GM12872 (cell line): ENCODE results near the gene GID8.
A peak's percentile ranks its signal among the peaks of the same experiment; 100 is the strongest.

Experiments used
- CTCF ChIP-seq: IDR thresholded peaks from 3 replicates; pipeline ENCODE4 v1.5.1; 2011; ENCODE audit warnings: low read depth, mild to moderate bottlenecking, low read length, moderate library complexity; ENCODE audit not compliant: insufficient read depth

GID8 gene

GRCh38 chr20:62979310-62979709 is 41.4 kb downstream of the GID8 start:
- TF ChIP-seq CTCF: 0 out of 3 replicates have a peak, but pooled peaks have one; percentile 25

- no peak for TF ChIP-seq CTCF
Observed at GRCh38 chr20:62979876-62980373, 42.0 kb downstream of the GID8 start.

DNA sequence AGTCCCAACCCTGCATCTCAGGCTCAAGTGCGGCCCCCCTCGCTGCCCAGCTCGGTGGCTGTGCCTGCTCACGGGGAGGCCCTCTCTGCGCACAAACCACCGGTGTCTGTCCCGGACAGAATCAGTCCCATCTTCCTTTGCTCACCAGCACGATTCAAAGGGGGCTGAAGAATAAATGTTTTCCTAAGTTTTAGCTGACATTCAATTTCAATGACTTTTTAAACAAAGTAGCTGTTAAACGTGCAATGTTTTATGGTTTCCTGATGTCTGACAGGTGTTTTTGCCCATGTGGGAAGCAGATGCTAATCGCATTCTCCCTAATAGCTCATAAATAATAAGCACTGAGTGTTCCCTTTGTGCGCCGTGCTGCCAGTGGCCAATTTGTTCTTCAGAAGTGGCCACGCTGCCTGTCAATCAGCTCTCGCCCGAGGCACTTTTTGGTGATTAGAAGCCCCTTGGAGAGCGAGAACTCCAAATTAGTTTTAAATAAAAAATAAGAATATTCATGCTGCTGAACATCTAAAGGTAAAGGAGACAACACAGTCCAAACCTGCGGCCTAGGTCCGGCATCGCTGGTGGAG is 42.5 kb downstream of the GID8 start:
- TF ChIP-seq CTCF: no peak

DNA sequence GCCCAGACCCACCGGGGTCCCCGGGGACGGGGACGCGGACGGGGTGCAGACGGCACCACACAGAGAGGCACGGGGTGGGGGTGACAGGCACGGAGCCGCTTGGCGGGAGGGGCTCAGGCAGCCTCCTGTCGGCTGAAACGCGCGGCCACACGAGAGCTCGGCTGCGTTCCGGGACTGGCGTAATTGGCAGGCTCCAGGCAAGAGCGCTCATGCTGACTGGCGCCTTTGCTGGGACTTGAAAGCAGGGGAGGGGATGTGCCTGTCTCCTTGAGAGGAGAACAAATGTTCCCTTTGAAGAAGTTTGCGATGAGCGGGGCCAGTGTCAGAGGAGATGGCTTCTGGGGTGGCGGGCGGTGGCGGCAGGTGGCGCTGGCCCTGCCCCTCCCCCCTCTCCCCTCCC is 43.0 kb downstream of the GID8 start:
- TF ChIP-seq CTCF: no peak

DNA sequence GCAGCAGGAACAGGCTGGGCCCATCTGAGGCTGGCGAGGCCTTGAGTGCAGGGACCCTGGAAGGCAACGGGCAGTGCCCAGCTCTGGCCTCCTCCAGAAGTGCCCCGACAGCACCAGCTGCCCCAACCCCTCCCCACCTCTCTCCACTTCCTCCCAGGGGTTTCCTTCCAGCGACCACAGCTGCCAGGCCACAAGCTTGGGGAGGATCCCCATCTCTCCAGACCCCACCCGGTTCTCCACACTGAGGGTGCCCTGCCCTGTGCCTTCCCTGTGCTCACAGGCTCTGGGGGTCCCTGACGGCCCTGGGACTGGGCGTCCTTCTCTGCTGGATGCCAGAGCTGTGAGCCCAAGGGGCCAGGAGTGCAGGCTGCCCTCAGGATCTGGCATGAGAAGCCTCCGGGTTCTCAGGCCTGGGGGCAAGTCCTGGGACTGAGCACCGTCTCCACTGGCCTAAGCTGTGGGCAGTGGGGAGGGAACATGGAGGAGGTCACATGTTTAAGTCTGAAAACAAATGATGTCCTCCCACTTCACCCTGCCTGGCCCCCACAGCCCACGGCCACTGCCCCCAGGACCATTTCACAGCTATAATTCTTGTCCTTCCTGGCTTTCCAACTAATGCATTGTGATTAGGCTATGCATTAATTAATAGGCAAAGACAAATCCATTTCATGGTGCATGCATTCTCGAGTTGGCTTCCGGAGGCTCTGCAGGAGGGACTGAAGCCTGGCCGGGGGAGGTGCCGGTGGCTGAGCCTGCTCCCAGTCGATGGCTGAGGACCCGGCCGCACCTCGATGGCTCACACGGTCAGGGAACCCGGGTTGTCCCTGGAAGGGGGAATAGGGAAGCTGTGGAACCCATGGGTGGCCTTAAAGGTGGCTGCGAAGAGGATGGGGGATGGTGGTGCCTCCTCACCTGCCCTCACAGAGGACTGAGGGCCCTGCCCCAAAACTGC is 44.5 kb downstream of the GID8 start:
- TF ChIP-seq CTCF: no peak

DNA sequence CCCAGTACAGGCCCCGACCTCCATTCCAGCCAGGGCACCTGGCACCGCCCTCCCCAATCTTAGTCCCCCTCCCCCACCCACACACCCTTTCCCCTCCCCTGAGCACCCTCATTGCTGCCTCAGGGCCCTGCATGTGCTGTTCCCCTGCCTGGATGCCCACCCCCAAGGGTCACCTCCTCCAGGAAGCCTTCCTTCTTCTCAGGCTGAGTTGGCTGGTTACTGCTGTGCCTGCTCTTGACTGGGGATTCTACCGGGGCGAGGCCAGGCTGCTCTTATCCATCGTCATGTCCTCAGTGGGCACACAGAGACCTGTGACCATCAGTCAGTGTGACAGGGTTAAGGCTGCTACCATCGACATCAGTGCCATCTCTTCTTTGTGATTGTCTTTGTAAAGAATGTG is 45.3 kb downstream of the GID8 start:
- no peak for TF ChIP-seq CTCF

GRCh38 chr20:62984666-62985443 is 46.9 kb downstream of the GID8 start:
- no peak for TF ChIP-seq CTCF
